SK-N-SH (cell line): Measurements from ENCODE around the gene SCAANT1.

ENCODE experiments used
- IRF3 ChIP-seq: fragments of 150-350 bp; IDR thresholded peaks from 2 replicates; pipeline ENCODE4 v1.6.1; 2016; ENCODE audit warnings: mild to moderate bottlenecking, low read depth, low read length
- POLR2AphosphoS5 ChIP-seq: IDR thresholded peaks from 2 replicates; pipeline ENCODE4 v1.6.1; 2012; ENCODE audit warnings: low read depth, low read length
- RCOR1 ChIP-seq: fragments of 150-350 bp; IDR thresholded peaks from 2 replicates; pipeline ENCODE4 v1.6.1; 2017; ENCODE audit warnings: antibody characterized with exemption, low read length
- RFX5 ChIP-seq: IDR thresholded peaks from 2 replicates; pipeline ENCODE4 v1.6.1; 2012; ENCODE audit warnings: mild to moderate bottlenecking, improper control_type of control experiment, low read length

GRCh38 chr3:63895422-63896189 is 16.6 kb downstream of the SCAANT1 start:
- TF ChIP-seq RCOR1 (no peak), POLR2AphosphoS5 (no peak), IRF3 (no peak), RFX5 (no peak)
